ENCODE measurements around the gene SCARF2. TPM values are rescaled to one million over a fixed set of nuclear protein-coding genes. Genes with fewer than 3 reads are reported as not detected.

The SCARF2 gene
- total and polyA plus RNA-seq, 8 donors = 0.89 to 42.9 (median 3.9) TPM

- WGBS, 5 donors = 83 to 89% (median 86%) methylated on average over 3 of the region's 3 CpGs
These were observed 29.2 kb upstream of the SCARF2 start for GRCh38 chr22:20466659-20467379.

GRCh38 chr22:20465759-20466077 is 28.1 kb upstream of the SCARF2 start:
- TF ChIP-seq EP300 (IDR thresholded peaks at IDR 0.05) (no peak), POLR2AphosphoS5 (IDR thresholded peaks at IDR 0.05) (no peak), POLR2A (IDR thresholded peaks at IDR 0.05) (no peak)
- WGBS, 5 donors = 81 to 96% (median 89%) methylated on average over 5 of the region's 5 CpGs
- intact Hi-C loops (cut with DNase I; ENCODE audit: low total_unique reads) = no loop called here
- peaks cover 0 to 17% (median 3%) of the 10 kb centered on the region in 4 donors for H3K4me1 ChIP-seq
- H3K36me3 ChIP-seq = peaks cover 6 to 54% (median 47%) of the 10 kb centered on the region in 4 donors
- no peak for DNase-seq
- no peak overlapping the region for H3K4me3 ChIP-seq
- H3K27me3 ChIP-seq = no peaks in the 10 kb centered on the region
- H3K9me3 ChIP-seq = no peaks in the 10 kb centered on the region
- no peak overlapping the region for H3K27ac ChIP-seq

More at GRCh38 chr22:20466659-20467379, 29.2 kb upstream of the SCARF2 start:
- Histone ChIP-seq H3K4me3 (no peak overlapping the region), H3K36me3 (peaks cover 13 to 65% (median 54%) of the 10 kb centered on the region in 4 donors), H3K9me3 (no peaks in the 10 kb centered on the region), H3K27ac (no peak overlapping the region), H3K4me1 (peaks cover 0 to 17% (median 3%) of the 10 kb centered on the region in 4 donors), H3K27me3 (no peaks in the 10 kb centered on the region)
- TF ChIP-seq CTCF (IDR thresholded peaks at IDR 0.05) (no peak), POLR2A (IDR thresholded peaks at IDR 0.05) (no peak), POLR2AphosphoS5 (IDR thresholded peaks at IDR 0.05) (no peak), EP300 (IDR thresholded peaks at IDR 0.05) (no peak)
- intact Hi-C loops (cut with DNase I; ENCODE audit: low total_unique reads) = no loop called here
- no peak for DNase-seq

- Histone ChIP-seq H3K27ac (peak overlapping the region in 1 of 5 donors; percentile 58), H3K36me3 (peaks cover 5 to 49% (median 42%) of the 10 kb centered on the region in 4 donors), H3K27me3 (no peaks in the 10 kb centered on the region), H3K4me1 (peaks cover 0 to 17% (median 3%) of the 10 kb centered on the region in 4 donors), H3K9me3 (no peaks in the 10 kb centered on the region), H3K4me3 (no peak overlapping the region)
- TF ChIP-seq POLR2A (IDR thresholded peaks at IDR 0.05) (no peak), POLR2AphosphoS5 (IDR thresholded peaks at IDR 0.05) (no peak), CTCF (IDR thresholded peaks at IDR 0.05) (no peak), EP300 (IDR thresholded peaks at IDR 0.05) (no peak)
- intact Hi-C loops (cut with DNase I; ENCODE audit: low total_unique reads) = no loop called here
- no peak for DNase-seq
- WGBS, 5 donors = 94 to 97% (median 95%) methylated on average over 32 of the region's 32 CpGs
These were observed 27.5 kb upstream of the SCARF2 start for GRCh38 chr22:20464912-20465758.

GRCh38 chr22:20464096-20464614 is 26.5 kb upstream of the SCARF2 start:
- Histone ChIP-seq H3K4me3 (no peak overlapping the region), H3K9me3 (no peaks in the 10 kb centered on the region), H3K4me1 (peaks cover 0 to 17% (median 3%) of the 10 kb centered on the region in 4 donors), H3K27me3 (no peaks in the 10 kb centered on the region), H3K36me3 (peaks cover 5 to 49% (median 42%) of the 10 kb centered on the region in 4 donors), H3K27ac (peak overlapping the region in 4 of 5 donors; percentile 39 to 66 (median 50))
- DNase-seq = peak in 1 of 2 donors; percentile 49
- intact Hi-C loops (cut with DNase I; ENCODE audit: low total_unique reads) = no loop called here
- TF ChIP-seq POLR2A (IDR thresholded peaks at IDR 0.05) (no peak), POLR2AphosphoS5 (IDR thresholded peaks at IDR 0.05) (no peak), EP300 (IDR thresholded peaks at IDR 0.05) (no peak), CTCF (IDR thresholded peaks at IDR 0.05) (no peak)
- 82 to 87% (median 83%) methylated on average over 11 of the region's 11 CpGs for WGBS, 5 donors

Measured in stomach (tissue), 9 donors.